HepG2 (cell line): ENCODE results near the gene SP140L. TPM values are rescaled to one million over a fixed set of nuclear protein-coding genes. Genes with fewer than 3 reads are reported as not detected.
A peak's percentile ranks its signal among the peaks of the same experiment; 100 is the strongest.

Source experiments
- ATF1 ChIP-seq: IDR thresholded peaks from 2 replicates; pipeline ENCODE4 v1.6.1; 2016; ENCODE audit warnings: mild to moderate bottlenecking, control low read depth
- CENPT ChIP-seq: sonication (generic); formaldehyde crosslinking; IDR thresholded peaks from 2 replicates; pipeline ENCODE4 v1.8.0; 2022; ENCODE audit warnings: low read depth, mild to moderate bottlenecking, moderate library complexity, missing genetic modification reagents
- CHD4 ChIP-seq: fragments of 200-600 bp; sonication (generic); IDR thresholded peaks from 2 replicates; pipeline ENCODE4 v1.7.0; 2017; ENCODE audit warnings: mild to moderate bottlenecking, low read length, borderline replicate concordance
- DMAP1 ChIP-seq: IDR thresholded peaks from 2 replicates; pipeline ENCODE4 v1.6.1; 2016
- ELF3 ChIP-seq: IDR thresholded peaks from 2 replicates; pipeline ENCODE4 v1.6.1; 2016; ENCODE audit warnings: missing genetic modification reagents, missing compliant biosample characterization
- HDAC6 ChIP-seq: fragments of 200-600 bp; sonication (generic); IDR thresholded peaks from 2 replicates; pipeline ENCODE4 v1.7.0; 2017; ENCODE audit warnings: mild to moderate bottlenecking, antibody characterized with exemption, low read length, low read depth
- HMG20A ChIP-seq: IDR thresholded peaks from 2 replicates; pipeline ENCODE4 v1.6.1; 2016; ENCODE audit warnings: borderline replicate concordance
- NCOA5 ChIP-seq: sonication (generic); formaldehyde crosslinking; IDR thresholded peaks from 2 replicates; pipeline ENCODE4 v1.4.0; 2020; ENCODE audit warnings: missing genetic modification reagents
- PHB2 ChIP-seq: fragments of 450-650 bp; IDR thresholded peaks from 2 replicates; pipeline ENCODE4 v1.6.1; 2018; ENCODE audit not compliant: partially characterized antibody
- PHF5A ChIP-seq: IDR thresholded peaks from one replicate; pipeline ENCODE4 v1.6.1; 2018; ENCODE audit warnings: low read depth, missing genetic modification reagents; ENCODE audit not compliant: unreplicated experiment
- WIZ ChIP-seq: sonication (generic); formaldehyde crosslinking; IDR thresholded peaks from 2 replicates; pipeline ENCODE4 v1.5.1; 2020; ENCODE audit warnings: mild to moderate bottlenecking, missing genetic modification reagents
- ZKSCAN5 ChIP-seq: sonication (generic); formaldehyde crosslinking; IDR thresholded peaks from 2 replicates; pipeline ENCODE4 v1.5.1; 2020; ENCODE audit warnings: mild to moderate bottlenecking, missing genetic modification reagents
- ZNF138 ChIP-seq: sonication (generic); formaldehyde crosslinking; IDR thresholded peaks from 2 replicates; pipeline ENCODE4 v1.5.0; 2020; ENCODE audit warnings: mild to moderate bottlenecking, low read depth, missing genetic modification reagents
- ZNF20 ChIP-seq: sonication (generic); formaldehyde crosslinking; IDR thresholded peaks from 2 replicates; pipeline ENCODE4 v1.4.0; 2020; ENCODE audit warnings: mild to moderate bottlenecking, moderate library complexity, missing genetic modification reagents
- ZNF543 ChIP-seq: sonication (generic); formaldehyde crosslinking; IDR thresholded peaks from 2 replicates; pipeline ENCODE4 v1.4.0; 2020; ENCODE audit warnings: mild to moderate bottlenecking, missing genetic modification reagents
- ZNF547 ChIP-seq: sonication (generic); formaldehyde crosslinking; IDR thresholded peaks from 2 replicates; pipeline ENCODE4 v1.5.1; 2020; ENCODE audit warnings: mild to moderate bottlenecking, missing genetic modification reagents
- ZNF550 ChIP-seq: sonication (generic); formaldehyde crosslinking; IDR thresholded peaks from 2 replicates; pipeline ENCODE4 v1.4.0; 2020; ENCODE audit warnings: mild to moderate bottlenecking, missing genetic modification reagents, borderline replicate concordance
- ZNF598 ChIP-seq: sonication (generic); formaldehyde crosslinking; IDR thresholded peaks from 2 replicates; pipeline ENCODE4 v1.5.1; 2020; ENCODE audit warnings: mild to moderate bottlenecking, missing genetic modification reagents, borderline replicate concordance
- polyA plus RNA-seq, 8 experiments: library from polyadenylated mRNA; depleted of rRNA in 3 of 8; stranded (reverse) in 7 of 8; unstranded in 1 of 8; fragments of >200 nt; fragmentation: Illumina TruSeq in 4 of 8; extraction: Trizol in 4 of 8; gene quantifications; 2 replicates each; pipeline versions ENCODE4 v1.2.1 to v1.2.3, GENCODE V29; 2011 to 2016; ENCODE audit warnings: low read depth in 4 of 8, missing spikeins in 1 of 8, mixed read lengths in 1 of 8; ENCODE audit not compliant: insufficient read depth in 1 of 8
- total RNA-seq, 5 experiments: library from RNA; depleted of rRNA; stranded (reverse); fragments of >200 nt; fragmentation: Illumina TruSeq; extraction: Trizol; gene quantifications; 2 replicates each; pipeline ENCODE4 v1.2.3, GENCODE V29; 2016; ENCODE audit warnings: low read depth in 1 of 5
- TF ChIP-seq, protein P1 (sequence below): sonication (generic); formaldehyde crosslinking; conservative IDR thresholded peaks from 2 replicates; pipeline ENCODE4 v1.8.0; 2022; ENCODE audit warnings: mild to moderate bottlenecking, moderate library complexity, missing genetic modification reagents
- TF ChIP-seq, protein P2 (sequence below), 2 experiments: sonication (generic) in 1 of 2; formaldehyde crosslinking in 1 of 2; IDR thresholded peaks; 2 replicates each; pipeline versions ENCODE4 v1.6.1 to v1.9.0; 2014 to 2022; ENCODE audit warnings: antibody characterized with exemption in 1 of 2, borderline replicate concordance in 1 of 2, inconsistent platforms in 1 of 2, low read depth in 1 of 2, missing genetic modification reagents in 1 of 2
- TF ChIP-seq, protein P3 (sequence below): sonication (generic); formaldehyde crosslinking; IDR thresholded peaks from 2 replicates; pipeline ENCODE4 v1.5.0; 2020; ENCODE audit warnings: missing genetic modification reagents
- TF ChIP-seq, protein P4 (sequence below): sonication (generic); formaldehyde crosslinking; IDR thresholded peaks from 2 replicates; pipeline ENCODE4 v1.8.0; 2022; ENCODE audit warnings: missing genetic modification reagents, mild to moderate bottlenecking, inconsistent platforms, borderline replicate concordance

SP140L gene
- total and polyA plus RNA-seq, 2 of the 13 experiments (the other 11 are each of a cell fraction or from before 2014, with no cell fraction given) = 10.9 to 17.5 TPM

DNA sequence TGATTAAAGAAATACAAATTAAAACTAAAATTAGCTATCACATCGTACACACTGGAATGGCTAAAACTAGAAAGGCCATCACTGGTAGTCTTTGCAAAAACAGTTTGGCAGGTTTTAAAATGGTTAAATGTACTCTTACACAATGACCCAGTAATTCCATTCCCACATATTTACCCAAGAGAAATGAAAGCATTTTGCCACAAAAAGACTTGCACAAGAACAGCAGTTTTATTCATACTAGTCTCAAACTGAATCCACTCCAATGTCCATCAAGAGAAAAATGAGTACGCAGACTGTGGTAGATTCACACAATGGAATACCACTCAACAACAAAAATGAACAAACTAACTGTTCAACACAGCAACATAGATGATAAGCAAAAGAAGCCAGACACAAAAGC is 29.1 kb downstream of the SP140L start (continued):
- TF ChIP-seq PHF5A (CRISPR knock-in tag) (no peak), DMAP1 (no peak), ZNF550 (no peak), ZNF20 (CRISPR knock-in tag) (no peak), ATF1 (CRISPR knock-in tag) (no peak), ZKSCAN5 (CRISPR knock-in tag) (no peak), ZNF138 (CRISPR knock-in tag) (no peak), ZNF543 (CRISPR knock-in tag) (no peak), PHB2 (no peak), CENPT (no peak), NCOA5 (CRISPR knock-in tag) (no peak), CHD4 (no peak), ZNF547 (CRISPR knock-in tag) (no peak), WIZ (CRISPR knock-in tag) (no peak), HMG20A (CRISPR knock-in tag) (no peak; the same call in 1 of the 2 replicates), HDAC6 (no peak), ZNF598 (CRISPR knock-in tag) (no peak), ELF3 (CRISPR knock-in tag) (0 out of 2 replicates have a peak, but pooled peaks have one; percentile 49)
- TF ChIP-seq, protein P1, sequence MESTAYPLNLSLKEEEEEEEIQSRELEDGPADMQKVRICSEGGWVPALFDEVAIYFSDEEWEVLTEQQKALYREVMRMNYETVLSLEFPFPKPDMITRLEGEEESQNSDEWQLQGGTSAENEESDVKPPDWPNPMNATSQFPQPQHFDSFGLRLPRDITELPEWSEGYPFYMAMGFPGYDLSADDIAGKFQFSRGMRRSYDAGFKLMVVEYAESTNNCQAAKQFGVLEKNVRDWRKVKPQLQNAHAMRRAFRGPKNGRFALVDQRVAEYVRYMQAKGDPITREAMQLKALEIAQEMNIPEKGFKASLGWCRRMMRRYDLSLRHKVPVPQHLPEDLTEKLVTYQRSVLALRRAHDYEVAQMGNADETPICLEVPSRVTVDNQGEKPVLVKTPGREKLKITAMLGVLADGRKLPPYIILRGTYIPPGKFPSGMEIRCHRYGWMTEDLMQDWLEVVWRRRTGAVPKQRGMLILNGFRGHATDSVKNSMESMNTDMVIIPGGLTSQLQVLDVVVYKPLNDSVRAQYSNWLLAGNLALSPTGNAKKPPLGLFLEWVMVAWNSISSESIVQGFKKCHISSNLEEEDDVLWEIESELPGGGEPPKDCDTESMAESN (CRISPR knock-in tag) = 0 out of 2 replicates have a peak, but pooled peaks have one; percentile 35
- TF ChIP-seq, protein P2, sequence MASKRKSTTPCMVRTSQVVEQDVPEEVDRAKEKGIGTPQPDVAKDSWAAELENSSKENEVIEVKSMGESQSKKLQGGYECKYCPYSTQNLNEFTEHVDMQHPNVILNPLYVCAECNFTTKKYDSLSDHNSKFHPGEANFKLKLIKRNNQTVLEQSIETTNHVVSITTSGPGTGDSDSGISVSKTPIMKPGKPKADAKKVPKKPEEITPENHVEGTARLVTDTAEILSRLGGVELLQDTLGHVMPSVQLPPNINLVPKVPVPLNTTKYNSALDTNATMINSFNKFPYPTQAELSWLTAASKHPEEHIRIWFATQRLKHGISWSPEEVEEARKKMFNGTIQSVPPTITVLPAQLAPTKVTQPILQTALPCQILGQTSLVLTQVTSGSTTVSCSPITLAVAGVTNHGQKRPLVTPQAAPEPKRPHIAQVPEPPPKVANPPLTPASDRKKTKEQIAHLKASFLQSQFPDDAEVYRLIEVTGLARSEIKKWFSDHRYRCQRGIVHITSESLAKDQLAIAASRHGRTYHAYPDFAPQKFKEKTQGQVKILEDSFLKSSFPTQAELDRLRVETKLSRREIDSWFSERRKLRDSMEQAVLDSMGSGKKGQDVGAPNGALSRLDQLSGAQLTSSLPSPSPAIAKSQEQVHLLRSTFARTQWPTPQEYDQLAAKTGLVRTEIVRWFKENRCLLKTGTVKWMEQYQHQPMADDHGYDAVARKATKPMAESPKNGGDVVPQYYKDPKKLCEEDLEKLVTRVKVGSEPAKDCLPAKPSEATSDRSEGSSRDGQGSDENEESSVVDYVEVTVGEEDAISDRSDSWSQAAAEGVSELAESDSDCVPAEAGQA (IDR thresholded peaks at IDR 0.05; ENCODE audit: low read depth) = no peak
- TF ChIP-seq, protein P2 (CRISPR knock-in tag; IDR thresholded peaks at IDR 0.05; ENCODE audit: borderline replicate concordance) = no peak
- TF ChIP-seq, protein P3, sequence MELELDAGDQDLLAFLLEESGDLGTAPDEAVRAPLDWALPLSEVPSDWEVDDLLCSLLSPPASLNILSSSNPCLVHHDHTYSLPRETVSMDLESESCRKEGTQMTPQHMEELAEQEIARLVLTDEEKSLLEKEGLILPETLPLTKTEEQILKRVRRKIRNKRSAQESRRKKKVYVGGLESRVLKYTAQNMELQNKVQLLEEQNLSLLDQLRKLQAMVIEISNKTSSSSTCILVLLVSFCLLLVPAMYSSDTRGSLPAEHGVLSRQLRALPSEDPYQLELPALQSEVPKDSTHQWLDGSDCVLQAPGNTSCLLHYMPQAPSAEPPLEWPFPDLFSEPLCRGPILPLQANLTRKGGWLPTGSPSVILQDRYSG (CRISPR knock-in tag) = no peak
- TF ChIP-seq, protein P4, sequence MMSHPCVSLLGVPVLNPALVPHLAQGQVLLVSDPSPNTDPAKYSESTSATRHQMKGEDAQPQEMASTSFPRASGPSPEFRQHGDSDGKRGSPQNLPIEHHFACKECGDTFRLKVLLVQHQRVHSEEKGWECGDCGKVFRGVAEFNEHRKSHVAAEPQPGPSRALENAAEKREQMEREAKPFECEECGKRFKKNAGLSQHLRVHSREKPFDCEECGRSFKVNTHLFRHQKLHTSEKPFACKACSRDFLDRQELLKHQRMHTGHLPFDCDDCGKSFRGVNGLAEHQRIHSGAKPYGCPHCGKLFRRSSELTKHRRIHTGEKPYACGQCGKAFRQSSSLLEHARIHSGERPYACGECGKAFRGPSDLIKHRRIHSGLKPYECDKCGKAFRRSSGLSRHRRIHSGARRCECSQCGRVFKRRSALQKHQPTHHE (CRISPR knock-in tag) = no peak
